Tibial artery (tissue), 4 donors: ENCODE data around the gene BPIFA3.

Experiments used
- DNase-seq, 2 donors: peaks; one replicate each; pipeline ENCODE4 v3.0.0-alpha.2; 2019
- H3K27ac ChIP-seq, 2 donors: fragments of 200-600 bp; sonication (generic) in 1 of 2; 1 replicate in 1 of 2; 2 replicates in 1 of 2; pipeline ENCODE4 v1.5.1; 2018 to 2019; ENCODE audit warnings: mild to moderate bottlenecking in 1 of 2
- H3K27me3 ChIP-seq, 2 donors: fragments of 200-600 bp; sonication (generic) in 1 of 2; one replicate each; pipeline versions ENCODE4 v1.5.1 to v1.6.0; 2016 to 2019
- H3K36me3 ChIP-seq, 3 donors: fragments of 200-600 bp; sonication (generic) in 2 of 3; one replicate each; pipeline ENCODE4 v1.5.1; 2016 to 2019; ENCODE audit warnings: mild to moderate bottlenecking in 2 of 3
- H3K4me1 ChIP-seq, 4 donors: fragments of 200-600 bp; sonication (generic) in 2 of 4; 1 replicate in 3 of 4; 2 replicates in 1 of 4; pipeline ENCODE4 v1.5.1; 2016 to 2019
- H3K4me3 ChIP-seq, 2 donors: fragments of 200-600 bp; sonication (generic) in 1 of 2; 1 replicate in 1 of 2; 2 replicates in 1 of 2; pipeline ENCODE4 v1.5.1; 2018 to 2019; ENCODE audit warnings: mild to moderate bottlenecking in 2 of 2
- H3K9me3 ChIP-seq, 3 donors: fragments of 200-600 bp; sonication (generic) in 1 of 3; one replicate each; pipeline ENCODE4 v1.5.1; 2016 to 2019
- CTCF ChIP-seq, 2 experiments: fragments of 200-600 bp in 1 of 2; fragments of 450-650 bp in 1 of 2; IDR thresholded peaks; one replicate each; pipeline ENCODE4 v1.5.1; 2017 to 2019; ENCODE audit warnings: antibody characterized with exemption in 2 of 2, mild to moderate bottlenecking in 1 of 2, moderate library complexity in 1 of 2
- intact Hi-C: fragments of 100-400 bp; cut with DNase I; formaldehyde crosslinking; loops from one replicate; pipeline ENCODE4 v1.15.0; 2023; ENCODE audit warnings: low total_unique reads

BPIFA3 gene

GRCh38 chr20:33187491-33187890, 29.7 kb upstream of the BPIFA3 start:
- intact Hi-C loops: no loop called here
- H3K27me3 ChIP-seq: peaks cover 0 to 5% of the 10 kb centered on the region in 2 donors
- no peak overlapping the region for H3K27ac ChIP-seq
- no peaks in the 10 kb centered on the region for H3K36me3 ChIP-seq
- no peak for DNase-seq
- TF ChIP-seq CTCF (IDR thresholded peaks at IDR 0.05): no peak
- H3K9me3 ChIP-seq: no peaks in the 10 kb centered on the region
- H3K4me3 ChIP-seq: no peak overlapping the region
- H3K4me1 ChIP-seq: no peaks in the 10 kb centered on the region

- DNase-seq: no peak
- Histone ChIP-seq H3K4me3 (no peak overlapping the region), H3K27ac (no peak overlapping the region), H3K36me3 (no peaks in the 10 kb centered on the region), H3K27me3 (peaks cover 0 to 5% of the 10 kb centered on the region in 2 donors), H3K4me1 (no peaks in the 10 kb centered on the region), H3K9me3 (no peaks in the 10 kb centered on the region)
- intact Hi-C loops: no loop called here
- TF ChIP-seq CTCF (IDR thresholded peaks at IDR 0.05): no peak
Observed at GRCh38 chr20:33188421-33188820, 28.7 kb upstream of the BPIFA3 start.

GRCh38 chr20:33191484-33191883, 25.7 kb upstream of the BPIFA3 start:
- Histone ChIP-seq H3K4me1 (no peaks in the 10 kb centered on the region), H3K9me3 (no peaks in the 10 kb centered on the region), H3K4me3 (no peak overlapping the region), H3K27me3 (peaks cover 0 to 5% of the 10 kb centered on the region in 2 donors), H3K36me3 (no peaks in the 10 kb centered on the region), H3K27ac (no peak overlapping the region)
- intact Hi-C loops: no loop called here
- no peak for DNase-seq
- no peak for TF ChIP-seq CTCF (IDR thresholded peaks at IDR 0.05)

DNA sequence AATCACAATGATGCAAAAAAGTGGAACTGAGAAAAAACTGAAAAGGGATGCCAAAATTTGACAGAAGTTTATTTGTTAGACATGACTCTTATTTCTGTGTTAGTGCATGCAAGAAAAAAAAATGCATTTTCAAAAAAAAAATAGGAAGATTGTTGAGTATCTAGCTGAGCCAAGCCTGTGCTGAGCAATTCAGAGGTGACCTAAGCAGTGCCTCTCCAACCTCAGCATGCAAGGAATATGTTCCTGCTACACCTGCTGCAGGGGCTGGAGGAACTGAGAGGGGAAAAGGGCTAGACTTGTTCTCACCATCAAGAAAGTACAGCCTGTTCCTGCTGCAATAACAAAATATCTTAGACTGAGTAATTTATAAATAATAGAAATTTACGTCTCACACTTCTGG, 25.2 kb upstream of the BPIFA3 start:
- Histone ChIP-seq H3K36me3 (no peaks in the 10 kb centered on the region), H3K9me3 (no peaks in the 10 kb centered on the region), H3K4me1 (no peaks in the 10 kb centered on the region), H3K4me3 (no peak overlapping the region), H3K27ac (no peak overlapping the region), H3K27me3 (peaks cover 0 to 5% of the 10 kb centered on the region in 2 donors)
- DNase-seq: no peak
- intact Hi-C loops: no loop called here
- TF ChIP-seq CTCF (IDR thresholded peaks at IDR 0.05): no peak

GRCh38 chr20:33192912-33193501, 24.1 kb upstream of the BPIFA3 start:
- H3K4me1 ChIP-seq: no peaks in the 10 kb centered on the region
- peaks cover 0 to 8% of the 10 kb centered on the region in 2 donors for H3K27me3 ChIP-seq
- H3K27ac ChIP-seq: no peak overlapping the region
- intact Hi-C loops: no loop called here
- no peaks in the 10 kb centered on the region for H3K9me3 ChIP-seq
- no peak for DNase-seq
- TF ChIP-seq CTCF (IDR thresholded peaks at IDR 0.05): no peak
- H3K4me3 ChIP-seq: no peak overlapping the region
- H3K36me3 ChIP-seq: no peaks in the 10 kb centered on the region

DNA sequence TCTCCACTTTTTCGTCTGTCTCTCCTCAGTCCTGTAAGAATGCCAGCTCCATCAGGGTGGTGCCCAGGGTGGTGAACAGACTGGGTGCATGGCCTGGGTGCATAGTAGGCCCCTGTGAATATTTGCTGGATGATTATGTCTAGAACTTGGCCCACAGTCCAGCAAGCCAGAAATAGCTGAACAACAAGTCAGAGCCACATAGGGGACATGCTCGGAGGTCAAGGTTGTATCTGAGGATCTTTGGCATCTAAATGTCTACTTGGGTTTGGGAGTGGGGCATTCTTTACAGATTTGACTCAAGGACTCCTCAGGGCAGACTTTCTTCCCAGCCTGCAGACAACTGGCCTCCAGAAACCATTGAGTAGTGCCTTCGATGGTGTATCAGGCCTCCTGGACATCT, 18.1 kb upstream of the BPIFA3 start:
- Histone ChIP-seq H3K9me3 (no peaks in the 10 kb centered on the region), H3K27me3 (peaks cover 0 to 3% of the 10 kb centered on the region in 2 donors), H3K4me1 (no peaks in the 10 kb centered on the region), H3K4me3 (no peak overlapping the region), H3K27ac (no peak overlapping the region), H3K36me3 (no peaks in the 10 kb centered on the region)
- DNase-seq: no peak
- intact Hi-C loops: no loop called here
- no peak for TF ChIP-seq CTCF (IDR thresholded peaks at IDR 0.05)
